RWPE2 (cell line): ENCODE results near the gene ACYP2.
"Not testable (repeated sequence)": the region's sequence is repeated elsewhere in the genome, so short reads cannot be mapped to it uniquely, and the experiment has no call there.

Source experiments
- ATAC-seq: fragments of 200-7000 bp; cut with Tn5 transposase; 3 replicates; pipeline ENCODE4 v1.9.1; 2021; ENCODE audit warnings: low read depth
- DNase-seq: peaks from one replicate; pipeline ENCODE4 v3.0.0-alpha.2; 2020; ENCODE audit warnings: low spot score
- H3K27ac ChIP-seq: fragments of 450-650 bp; 2 replicates; pipeline ENCODE4 v1.5.1; 2017; ENCODE audit warnings: mild to moderate bottlenecking; ENCODE audit not compliant: poor library complexity, severe bottlenecking
- H3K27me3 ChIP-seq: fragments of 250-450 bp; sonication (Bioruptor Pico); 2 replicates; pipeline ENCODE4 v1.5.1; 2021; ENCODE audit warnings: mild to moderate bottlenecking, moderate library complexity; ENCODE audit not compliant: insufficient read depth, poor library complexity, severe bottlenecking
- H3K36me3 ChIP-seq: fragments of 250-450 bp; sonication (Bioruptor Pico); 2 replicates; pipeline ENCODE4 v1.5.1; 2020; ENCODE audit warnings: low read depth, mild to moderate bottlenecking, moderate library complexity
- H3K4me1 ChIP-seq: fragments of 250-450 bp; sonication (Bioruptor Pico); 2 replicates; pipeline ENCODE4 v1.5.1; 2021; ENCODE audit warnings: mild to moderate bottlenecking, moderate library complexity; ENCODE audit not compliant: insufficient read depth, poor library complexity, severe bottlenecking
- H3K4me3 ChIP-seq: fragments of 250-450 bp; sonication (Bioruptor Pico); 2 replicates; pipeline ENCODE4 v1.5.1; 2021; ENCODE audit warnings: mild to moderate bottlenecking, moderate library complexity; ENCODE audit not compliant: severe bottlenecking
- H3K9me3 ChIP-seq: fragments of 250-450 bp; sonication (Bioruptor Pico); 2 replicates; pipeline ENCODE4 v1.5.1; 2021; ENCODE audit warnings: mild to moderate bottlenecking, moderate library complexity; ENCODE audit not compliant: severe bottlenecking
- CTCF ChIP-seq: fragments of 450-650 bp; IDR thresholded peaks from one replicate; pipeline ENCODE4 v1.5.1; 2017; ENCODE audit warnings: mild to moderate bottlenecking, moderate library complexity; ENCODE audit not compliant: poor library complexity, severe bottlenecking

Gene ACYP2

GRCh38 chr2:54086157-54086556 is 29.3 kb upstream of the ACYP2 start:
- H3K4me1 ChIP-seq, result no peaks in the 10 kb centered on the region
- TF ChIP-seq CTCF, result no peak
- ATAC-seq (no peak), DNase-seq (no peak)
- no peaks in the 10 kb centered on the region for H3K9me3 ChIP-seq
- no peak overlapping the region for H3K4me3 ChIP-seq
- H3K36me3 ChIP-seq, result no peaks in the 10 kb centered on the region; the same call in 1 of the 2 replicates
- H3K27ac ChIP-seq, result no peak overlapping the region
- no peaks in the 10 kb centered on the region for H3K27me3 ChIP-seq

DNA sequence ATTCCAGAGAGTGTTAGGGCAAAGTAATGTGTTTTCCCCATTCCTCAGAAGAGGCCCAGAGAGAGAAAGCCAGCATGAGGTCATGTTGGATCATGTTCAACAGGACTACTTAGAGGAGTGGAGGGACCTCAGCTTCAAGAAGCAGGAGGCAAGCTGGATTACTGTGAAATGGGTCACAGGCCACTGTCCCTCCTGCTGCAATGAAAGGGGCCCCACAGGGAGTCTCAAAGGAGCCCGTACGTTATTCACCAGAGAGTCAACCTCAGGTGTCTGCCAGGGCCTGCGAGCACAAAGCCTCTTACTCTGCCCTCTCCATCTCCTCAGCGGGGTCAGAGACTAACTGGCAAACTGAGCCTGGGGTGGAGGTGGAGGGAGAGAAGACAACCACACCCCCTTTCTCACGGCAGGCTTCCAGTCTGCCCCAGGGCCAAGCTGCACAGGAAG is 27.2 kb upstream of the ACYP2 start:
- no peaks in the 10 kb centered on the region for H3K4me1 ChIP-seq
- no peak for ATAC-seq
- no peaks in the 10 kb centered on the region for H3K9me3 ChIP-seq
- no peak for DNase-seq
- TF ChIP-seq CTCF, result no peak
- H3K36me3 ChIP-seq, result no peaks in the 10 kb centered on the region; the same call in 1 of the 2 replicates
- H3K4me3 ChIP-seq, result no peak overlapping the region
- no peak overlapping the region for H3K27ac ChIP-seq
- no peaks in the 10 kb centered on the region for H3K27me3 ChIP-seq

DNA sequence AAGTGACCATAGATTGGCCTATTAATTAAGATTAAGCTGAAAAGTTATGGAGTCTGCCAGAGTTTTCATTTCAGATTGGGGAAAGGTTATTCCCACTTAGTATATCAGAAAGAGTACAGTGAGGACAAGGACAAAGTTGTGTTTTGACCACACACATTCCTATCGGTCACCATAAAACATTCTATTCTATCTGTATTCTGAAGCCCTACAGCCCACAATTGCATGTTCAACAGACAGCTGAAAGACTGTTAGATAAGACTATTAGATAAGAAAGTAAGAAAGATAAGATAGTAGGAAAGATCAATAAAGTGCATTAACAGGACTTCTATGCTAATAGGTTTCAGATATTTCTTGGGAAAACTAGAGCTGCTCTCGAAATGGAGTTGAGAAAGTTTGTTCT is 26.7 kb upstream of the ACYP2 start:
- Histone ChIP-seq H3K27ac (no peak overlapping the region), H3K4me3 (no peak overlapping the region), H3K9me3 (no peaks in the 10 kb centered on the region), H3K27me3 (no peaks in the 10 kb centered on the region), H3K36me3 (no peaks in the 10 kb centered on the region; the same call in 1 of the 2 replicates), H3K4me1 (no peaks in the 10 kb centered on the region)
- TF ChIP-seq CTCF, result no peak
- DNase-seq (no peak), ATAC-seq (no peak)

DNA sequence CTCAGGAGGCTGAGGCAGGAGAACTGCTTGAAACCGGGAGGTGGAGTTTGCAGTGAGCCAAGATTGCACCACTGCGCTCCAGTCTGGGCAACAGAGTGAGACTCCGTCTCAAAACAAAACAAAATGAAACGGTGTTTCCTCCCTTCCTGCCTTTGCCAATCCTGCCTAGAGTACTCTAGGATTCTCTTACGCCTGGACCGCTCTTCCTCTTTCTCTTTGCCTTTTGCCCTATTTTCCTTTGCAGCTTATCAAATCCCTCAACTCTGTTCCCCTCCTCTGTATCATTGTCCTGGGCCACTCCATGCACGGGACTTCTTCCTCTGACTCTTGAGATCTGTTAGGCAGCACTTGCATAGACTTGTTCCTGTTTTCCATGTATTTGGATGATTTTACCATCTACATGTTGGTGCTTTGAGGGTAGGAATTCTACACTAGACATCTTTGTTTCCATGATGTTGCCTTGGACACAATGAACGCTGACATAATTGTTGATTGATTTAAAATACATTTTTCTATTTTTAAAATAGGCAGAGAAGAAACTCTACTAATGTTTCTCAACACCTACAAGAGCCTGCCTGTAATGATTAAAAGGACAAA is 24.8 kb upstream of the ACYP2 start:
- no peak overlapping the region for H3K27ac ChIP-seq
- no peak for ATAC-seq
- DNase-seq, result no peak
- H3K36me3 ChIP-seq, result no peaks in the 10 kb centered on the region
- H3K4me3 ChIP-seq, result no peak overlapping the region
- no peaks in the 10 kb centered on the region for H3K9me3 ChIP-seq
- H3K27me3 ChIP-seq, result no peaks in the 10 kb centered on the region
- no peaks in the 10 kb centered on the region for H3K4me1 ChIP-seq
- TF ChIP-seq CTCF, result no peak

DNA sequence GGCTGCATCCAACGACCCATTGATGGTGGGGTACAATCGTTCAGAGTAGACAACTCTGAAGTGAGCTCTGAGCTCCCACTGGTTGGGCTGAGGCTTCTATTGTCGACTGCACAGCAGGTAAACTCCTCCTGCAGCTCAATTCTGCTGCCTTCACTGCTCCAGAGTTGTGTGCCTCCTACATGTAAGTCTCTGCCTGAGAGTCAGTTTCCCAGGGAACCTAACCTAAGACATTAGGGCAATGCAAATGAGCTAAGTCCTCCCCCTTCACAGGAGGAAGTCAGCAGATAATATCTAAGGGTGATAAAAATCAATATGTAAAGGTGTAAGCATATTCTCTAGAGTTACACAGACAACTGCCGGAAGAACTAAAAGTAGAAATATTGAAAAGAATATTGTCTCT is 22.5 kb upstream of the ACYP2 start:
- Histone ChIP-seq H3K36me3 (no peaks in the 10 kb centered on the region), H3K9me3 (no peaks in the 10 kb centered on the region), H3K27me3 (no peaks in the 10 kb centered on the region), H3K27ac (no peak overlapping the region), H3K4me1 (no peaks in the 10 kb centered on the region), H3K4me3 (no peak overlapping the region)
- TF ChIP-seq CTCF, result no peak
- ATAC-seq, result no peak
- DNase-seq, result no peak

GRCh38 chr2:54095406-54095805 is 20.0 kb upstream of the ACYP2 start:
- DNase-seq, H3K27me3 ChIP-seq, H3K4me1 ChIP-seq, H3K36me3 ChIP-seq, H3K27ac ChIP-seq, H3K9me3 ChIP-seq, H3K4me3 ChIP-seq, ATAC-seq: not testable (repeated sequence)

- H3K4me3 ChIP-seq, H3K36me3 ChIP-seq, H3K27ac ChIP-seq, H3K4me1 ChIP-seq, DNase-seq, H3K9me3 ChIP-seq, H3K27me3 ChIP-seq, ATAC-seq: not testable (repeated sequence)
Measured at GRCh38 chr2:54096141-54096540, 19.3 kb upstream of the ACYP2 start.
